GM19463 (cell line): ENCODE data around the gene POU6F2.

Experiments used
- ATAC-seq: cut with Tn5 transposase; IDR thresholded peaks from one replicate; pipeline ENCODE4 v1.9.1; 2021; ENCODE audit warnings: mild to moderate bottlenecking, moderate library complexity; ENCODE audit not compliant: unreplicated experiment

Gene POU6F2

DNA sequence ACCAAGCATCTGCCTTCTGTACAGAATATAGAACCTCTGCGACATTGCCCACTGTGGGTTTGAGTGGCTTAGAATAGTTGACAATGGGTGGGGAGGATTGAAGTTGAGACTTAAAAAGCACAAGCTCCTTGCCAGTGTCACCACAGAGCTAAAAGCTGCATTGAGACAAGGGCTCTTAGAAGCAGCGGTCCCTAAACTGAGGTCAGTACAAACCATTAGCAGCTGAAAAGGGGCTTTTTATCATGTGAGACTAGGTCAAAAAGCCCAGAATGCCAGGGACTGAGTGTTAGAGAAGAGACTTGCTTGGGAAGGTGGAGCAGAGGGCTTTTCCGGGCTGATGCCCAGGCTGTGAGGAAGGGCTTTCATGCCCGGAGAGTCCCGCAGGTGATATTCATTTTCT lies 91.3 kb downstream of the POU6F2 start:
- ATAC-seq, result no peak

GRCh38 chr7:39069896-39070881 lies 92.5 kb downstream of the POU6F2 start:
- no peak for ATAC-seq

DNA sequence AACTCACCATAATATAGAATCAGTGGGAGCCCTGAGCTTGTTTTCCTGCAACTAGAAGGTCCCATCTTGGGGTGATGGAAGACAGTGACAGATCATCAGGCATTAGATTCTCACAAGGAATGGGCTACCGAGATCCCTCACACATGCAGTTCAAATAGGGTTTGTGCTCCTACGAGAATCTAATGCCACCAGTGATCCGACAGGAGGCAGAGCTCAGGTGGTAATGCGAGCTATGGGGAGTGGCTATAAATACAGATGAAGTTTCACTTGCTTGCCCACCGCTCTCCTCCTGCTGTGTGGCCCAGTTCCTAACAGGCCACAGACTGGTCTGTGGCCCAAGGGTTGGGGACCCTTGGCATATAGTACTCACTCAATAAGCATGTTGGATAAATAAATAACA lies 93.4 kb downstream of the POU6F2 start:
- ATAC-seq, result no peak

GRCh38 chr7:39073432-39073831 lies 95.7 kb downstream of the POU6F2 start:
- no peak for ATAC-seq

GRCh38 chr7:39075210-39075609 lies 97.5 kb downstream of the POU6F2 start:
- no peak for ATAC-seq

DNA sequence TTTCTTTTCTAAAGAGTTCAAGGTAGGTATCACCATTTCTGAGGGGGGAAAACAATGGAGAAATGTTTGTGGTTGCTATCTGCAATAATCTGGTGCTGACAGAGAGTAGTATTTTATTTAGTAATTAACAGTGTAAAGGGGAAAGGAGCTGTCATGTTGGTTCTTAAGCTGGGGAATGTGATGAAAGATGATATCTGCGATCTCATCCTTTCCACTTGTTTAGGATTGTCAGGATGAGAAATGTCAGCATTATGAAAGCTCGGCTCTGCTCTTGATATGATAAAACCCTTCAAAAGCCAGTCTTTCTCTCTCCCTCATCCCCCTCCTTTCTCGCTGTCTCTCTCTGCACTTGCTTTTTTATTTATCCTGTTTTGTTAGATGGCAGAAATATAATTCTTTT lies 106.1 kb downstream of the POU6F2 start:
- ATAC-seq, result no peak

- no peak for ATAC-seq
Measured at GRCh38 chr7:39084349-39084748, 106.6 kb downstream of the POU6F2 start.

DNA sequence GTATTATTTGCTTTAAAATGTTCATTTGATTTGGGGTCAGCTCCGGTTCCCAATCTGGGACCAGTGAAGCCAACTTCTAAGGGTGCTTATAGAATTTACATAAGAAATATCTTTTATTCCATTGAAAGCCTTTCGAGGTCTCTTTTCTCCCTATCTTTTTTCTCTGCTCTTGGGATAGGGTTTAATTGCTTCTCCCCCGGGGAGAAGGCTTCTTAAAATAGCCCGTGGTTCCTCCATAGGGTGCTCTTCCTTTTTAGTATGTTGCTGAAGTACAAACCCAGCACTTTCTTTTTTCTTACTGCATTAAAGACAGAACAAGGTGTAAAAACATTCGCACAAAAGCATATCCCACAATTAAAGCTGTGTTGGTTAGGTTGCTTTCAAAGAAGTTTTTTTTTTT lies 107.5 kb downstream of the POU6F2 start:
- ATAC-seq, result no peak

DNA sequence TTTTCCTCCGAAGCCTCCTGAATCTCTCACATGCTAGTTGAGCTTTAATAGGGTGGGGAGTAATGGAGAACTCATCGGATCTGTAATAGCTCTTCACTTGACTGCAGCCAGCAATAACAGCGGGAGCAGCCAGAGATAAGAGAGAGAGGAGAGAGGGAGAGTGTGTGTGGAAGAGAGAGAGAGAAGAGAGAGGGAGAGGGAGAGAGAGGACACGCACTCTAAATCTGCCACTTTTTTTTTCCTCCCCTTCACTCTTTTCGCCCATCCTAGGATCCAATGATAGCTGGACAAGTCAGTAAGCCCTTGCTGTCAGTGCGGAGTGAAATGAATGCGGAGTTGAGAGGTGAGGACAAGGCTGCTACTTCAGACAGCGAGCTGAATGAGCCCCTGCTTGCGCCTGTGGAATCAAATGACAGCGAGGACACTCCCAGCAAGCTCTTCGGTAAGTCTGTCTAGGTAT lies 107.9 kb downstream of the POU6F2 start:
- no peak for ATAC-seq

- no peak for ATAC-seq
Measured at GRCh38 chr7:39086638-39087360, 109.1 kb downstream of the POU6F2 start.

DNA sequence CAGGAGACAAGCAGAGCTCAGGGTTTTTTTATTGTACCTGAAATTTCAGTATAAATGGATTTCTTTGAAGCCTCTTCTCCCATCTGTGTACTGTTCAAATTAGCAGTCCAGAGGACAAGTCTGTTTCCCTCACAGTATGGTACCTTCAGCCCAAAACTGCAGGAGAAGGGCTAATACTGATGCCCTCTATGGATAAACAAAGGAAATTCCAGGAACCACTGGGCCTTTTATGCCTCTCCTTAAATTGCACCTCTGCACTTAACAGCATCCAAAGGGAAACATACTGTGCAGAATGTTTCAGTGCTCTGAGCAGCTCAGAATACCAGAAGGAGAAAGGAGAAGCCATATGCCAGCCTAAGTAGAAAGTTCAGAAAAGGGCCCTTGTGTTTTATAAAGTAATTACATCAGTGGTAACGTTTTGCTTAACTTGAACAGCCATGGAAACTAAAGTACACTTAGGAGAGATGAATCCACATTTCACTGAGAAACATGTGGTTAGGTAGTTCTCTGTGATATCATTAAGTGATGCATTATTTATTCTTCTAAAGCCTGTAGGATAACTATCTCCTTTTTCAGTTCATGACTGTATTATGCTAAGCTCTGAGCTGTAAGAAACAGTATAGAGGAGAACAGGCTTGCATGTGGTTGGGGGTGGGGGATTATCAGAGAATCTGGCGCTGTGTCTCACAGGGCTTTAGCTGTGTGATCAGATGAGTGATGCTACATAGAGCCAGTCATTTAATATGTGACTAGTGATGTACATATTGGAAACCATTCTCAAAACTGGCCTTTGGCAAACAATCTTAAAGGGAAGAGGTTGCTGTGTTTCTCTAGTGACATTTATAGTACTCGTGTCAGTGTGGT lies 111.3 kb downstream of the POU6F2 start:
- ATAC-seq, result no peak

GRCh38 chr7:39091145-39091544 lies 113.4 kb downstream of the POU6F2 start:
- ATAC-seq, result no peak

DNA sequence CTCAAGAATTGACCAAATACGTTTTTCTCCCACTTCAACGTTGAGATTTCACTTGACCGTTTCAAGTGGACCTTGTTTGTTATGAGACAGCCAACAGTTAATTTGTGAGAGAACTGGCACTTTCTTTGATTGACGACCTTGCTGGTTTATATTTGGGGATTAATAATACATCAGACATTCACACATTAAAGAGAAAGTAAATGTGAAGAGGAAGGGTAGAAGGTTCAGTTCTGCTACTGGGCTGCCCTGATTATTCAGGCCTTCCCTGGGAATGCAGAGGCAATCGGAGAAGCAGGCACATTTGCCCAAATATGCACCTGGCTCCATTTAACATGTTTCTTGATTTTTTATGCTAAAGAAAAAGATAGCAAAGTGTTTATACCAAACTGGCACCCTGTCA lies 114.1 kb downstream of the POU6F2 start:
- no peak for ATAC-seq

DNA sequence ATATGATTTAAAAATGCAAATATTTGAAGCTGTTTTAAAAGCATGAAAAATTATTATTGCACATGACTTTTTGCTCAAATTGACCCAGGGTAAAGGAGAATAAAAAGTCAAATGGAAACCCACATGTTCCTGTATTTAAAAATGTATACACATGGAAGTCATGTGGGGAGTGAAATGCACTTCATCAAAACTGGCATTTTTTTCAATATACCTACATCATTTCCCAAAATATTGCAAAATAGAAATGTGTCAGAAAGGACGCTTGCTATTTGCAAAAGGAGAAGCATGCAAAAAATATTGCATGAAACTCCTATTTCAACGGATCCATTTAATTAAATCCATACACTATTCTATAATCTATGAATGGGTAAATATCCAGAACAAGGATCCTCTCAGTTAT lies 117.0 kb downstream of the POU6F2 start:
- ATAC-seq, result no peak

DNA sequence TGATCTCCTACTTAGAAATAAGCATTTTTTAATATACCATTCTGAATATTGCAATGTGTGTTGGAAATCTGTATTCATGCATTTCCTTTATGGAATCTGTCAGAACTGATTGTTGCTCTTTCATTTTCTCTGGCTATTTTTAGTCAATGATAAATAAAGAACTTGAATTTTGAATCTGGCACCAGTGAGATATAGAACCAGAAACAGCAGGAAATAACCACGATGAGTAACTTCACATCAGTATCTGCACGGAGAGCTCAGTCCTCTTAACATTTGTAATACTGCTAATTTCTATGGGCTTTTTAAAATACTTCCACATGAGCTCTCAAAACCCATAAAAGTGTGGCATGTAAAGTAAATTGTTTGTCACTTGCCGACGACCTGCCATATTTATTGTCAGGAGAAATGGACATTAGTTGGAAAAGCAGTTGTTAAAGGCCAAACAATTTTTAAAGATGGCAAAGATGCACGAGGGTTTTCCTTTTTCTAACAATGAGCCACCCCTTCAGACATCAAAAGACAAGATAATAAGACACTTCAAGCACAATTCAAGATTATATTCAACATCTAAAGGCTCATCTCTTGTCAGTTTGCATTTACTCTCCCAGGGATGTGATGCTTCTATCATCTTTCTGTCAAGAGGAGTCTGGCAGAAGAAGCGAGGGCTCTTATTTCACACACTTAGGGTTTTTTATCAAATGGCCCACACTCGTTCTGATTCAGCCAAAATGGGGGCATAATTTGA lies 118.3 kb downstream of the POU6F2 start:
- ATAC-seq, result no peak

- no peak for ATAC-seq
Measured at GRCh38 chr7:39098506-39098905, 120.8 kb downstream of the POU6F2 start.

DNA sequence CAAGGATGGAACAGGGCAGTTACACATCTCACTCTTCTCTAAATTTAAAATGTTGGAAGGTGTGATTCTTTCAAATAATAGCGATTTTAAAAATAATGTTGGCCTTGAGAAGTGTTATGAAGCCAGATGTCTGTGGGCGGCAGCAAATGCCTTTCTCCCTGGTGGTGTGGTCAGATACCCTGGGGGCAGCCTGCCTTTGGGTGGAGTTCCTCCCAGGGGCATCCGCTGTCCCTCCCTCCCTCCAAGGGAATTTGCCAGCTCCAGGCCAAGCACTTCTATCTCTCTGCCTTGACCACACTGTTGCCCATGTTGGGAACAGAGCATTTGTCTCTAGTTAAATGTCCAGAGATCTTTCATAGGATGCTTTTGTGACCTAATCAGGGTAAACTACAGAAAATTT lies 121.4 kb downstream of the POU6F2 start:
- ATAC-seq, result no peak

DNA sequence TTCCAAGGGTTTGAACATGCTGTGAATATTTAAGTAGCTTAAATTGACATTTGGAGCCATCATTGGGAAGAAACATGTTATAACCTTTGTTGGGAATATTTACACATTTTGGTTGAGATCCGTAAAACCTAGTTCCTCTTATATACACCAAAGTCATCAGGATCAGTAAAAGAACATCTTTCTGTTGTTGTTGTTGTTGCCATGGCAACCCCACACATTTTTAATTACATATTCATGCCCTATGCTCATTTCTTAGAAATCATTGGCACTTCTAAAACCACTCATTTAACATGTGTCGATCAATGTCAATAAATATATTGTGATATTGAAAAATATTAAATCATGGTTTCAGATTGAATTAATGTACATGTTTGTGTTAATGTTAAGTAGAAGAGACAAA lies 122.6 kb downstream of the POU6F2 start:
- ATAC-seq, result no peak

DNA sequence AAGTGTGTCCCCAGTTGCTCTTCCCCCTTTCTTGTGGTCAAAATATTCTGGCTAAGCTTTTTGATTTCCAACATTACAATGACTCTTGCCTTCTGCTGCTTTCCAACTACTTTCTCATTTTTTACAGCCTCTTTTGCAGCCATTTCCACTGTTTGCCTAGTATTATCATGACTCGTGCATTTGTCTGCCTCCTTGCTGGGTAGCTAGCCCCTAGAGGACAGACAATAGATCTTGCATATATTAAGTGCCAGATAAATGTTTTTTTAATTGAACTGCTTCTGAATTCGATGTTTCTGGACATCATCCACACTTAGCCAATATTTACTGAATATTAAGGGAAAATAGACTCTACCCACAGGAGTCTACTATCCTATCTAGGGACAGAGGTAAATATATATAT lies 124.5 kb downstream of the POU6F2 start:
- ATAC-seq, result no peak

GRCh38 chr7:39105720-39106119 lies 128.0 kb downstream of the POU6F2 start:
- no peak for ATAC-seq
